GM21737 (cell line): ENCODE results near the gene PRKCH.
A peak's percentile ranks its signal among the peaks of the same experiment; 100 is the strongest.
"Not testable (repeated sequence)": the region's sequence is repeated elsewhere in the genome, so short reads cannot be mapped to it uniquely, and the experiment has no call there.

Experiments used
- ATAC-seq: cut with Tn5 transposase; IDR thresholded peaks from one replicate; pipeline ENCODE4 v1.9.1; 2021; ENCODE audit warnings: mild to moderate bottlenecking, moderate library complexity; ENCODE audit not compliant: unreplicated experiment

PRKCH gene

DNA sequence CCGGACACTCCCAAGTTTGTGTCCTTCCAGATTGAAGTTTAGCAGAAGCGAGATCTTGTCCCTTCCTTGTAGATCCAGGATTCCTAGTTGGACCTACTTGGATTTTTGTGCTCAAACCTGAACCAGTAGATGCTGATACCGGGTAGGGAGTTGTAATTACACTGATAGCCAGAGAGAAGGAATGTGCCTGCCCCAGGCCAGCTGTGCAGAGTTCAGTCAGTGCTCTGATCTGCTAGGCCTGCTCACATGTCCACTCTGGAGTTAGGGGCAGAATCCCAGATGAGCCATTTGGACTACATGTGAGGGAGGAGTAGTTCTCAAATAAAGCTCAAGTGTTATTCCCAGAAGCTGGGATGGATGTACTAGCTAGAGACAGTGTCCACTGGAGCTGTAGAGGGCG lies 65.7 kb downstream of the PRKCH start:
- ATAC-seq = no peak

- ATAC-seq = peak; percentile 50
These were observed 67.0 kb downstream of the PRKCH start for GRCh38 chr14:61388173-61388975.

DNA sequence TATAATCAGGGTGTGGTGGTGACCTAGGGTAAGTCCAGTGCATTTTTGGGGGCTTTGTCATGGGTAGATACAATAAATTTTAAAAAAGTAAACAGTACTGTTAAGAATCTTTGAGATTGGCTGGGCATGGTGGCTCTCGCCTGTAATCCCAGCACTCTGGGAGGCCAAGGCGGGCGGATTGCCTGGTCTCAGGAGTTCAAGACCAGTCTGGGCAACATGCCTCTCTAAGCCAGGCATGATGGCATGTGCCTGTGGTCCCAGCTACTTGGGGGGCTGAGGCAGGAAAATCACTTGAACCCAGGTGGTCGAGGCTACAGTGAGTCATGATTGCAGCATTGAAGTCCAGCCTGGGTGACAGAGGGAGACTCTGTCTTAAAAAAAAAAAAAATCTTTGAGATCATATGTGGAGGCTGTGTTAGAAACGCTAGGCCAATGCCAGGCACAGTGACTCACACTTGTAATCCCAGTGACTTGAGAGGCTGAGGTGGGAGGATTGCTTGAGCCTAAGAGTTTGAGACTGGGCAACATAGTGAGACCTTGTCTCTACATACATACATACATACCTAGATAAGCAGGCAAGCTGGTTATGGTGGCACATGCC lies 67.7 kb downstream of the PRKCH start:
- ATAC-seq = no peak

DNA sequence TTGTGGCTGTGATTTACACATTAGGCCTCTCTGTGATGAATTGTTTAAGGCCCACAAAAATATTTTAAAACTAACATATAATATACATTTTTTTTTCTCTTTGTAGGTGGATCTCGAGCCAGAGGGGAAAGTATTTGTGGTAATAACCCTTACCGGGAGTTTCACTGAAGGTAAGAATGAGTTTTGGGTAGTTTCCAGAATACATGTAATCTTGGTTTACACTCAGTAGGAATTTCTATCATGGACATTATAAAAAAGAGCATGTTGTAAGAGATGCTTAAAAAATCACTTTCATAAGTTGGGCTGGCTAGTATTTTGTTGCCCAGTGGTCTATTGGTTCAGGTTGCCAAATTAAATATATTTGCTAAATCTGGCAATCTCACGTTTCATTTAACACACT lies 69.7 kb downstream of the PRKCH start:
- no peak for ATAC-seq

GRCh38 chr14:61392297-61392696 lies 70.9 kb downstream of the PRKCH start:
- no peak for ATAC-seq

DNA sequence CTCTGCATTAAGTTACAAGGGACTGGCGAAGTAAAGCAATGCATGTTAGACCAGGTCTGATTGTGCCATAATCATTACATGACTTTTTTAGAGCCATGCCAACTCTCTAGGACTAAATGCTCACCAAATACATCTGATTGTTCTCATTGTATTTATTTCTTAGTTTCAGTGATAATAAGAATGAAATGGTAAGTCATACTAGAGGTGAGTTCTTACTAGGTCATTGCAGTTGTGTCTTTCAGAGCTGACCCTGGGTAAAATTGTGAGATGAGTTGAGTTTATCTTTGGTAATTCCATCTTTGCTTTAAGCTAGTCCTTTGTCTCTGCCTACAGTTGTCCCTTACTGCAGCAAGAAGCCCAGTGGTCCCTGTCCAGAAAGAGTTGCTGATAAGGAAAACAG lies 73.2 kb downstream of the PRKCH start:
- no peak for ATAC-seq

GRCh38 chr14:61395115-61395725 lies 73.8 kb downstream of the PRKCH start:
- ATAC-seq = no peak

- no peak for ATAC-seq
These were observed 74.9 kb downstream of the PRKCH start for GRCh38 chr14:61396279-61396678.

DNA sequence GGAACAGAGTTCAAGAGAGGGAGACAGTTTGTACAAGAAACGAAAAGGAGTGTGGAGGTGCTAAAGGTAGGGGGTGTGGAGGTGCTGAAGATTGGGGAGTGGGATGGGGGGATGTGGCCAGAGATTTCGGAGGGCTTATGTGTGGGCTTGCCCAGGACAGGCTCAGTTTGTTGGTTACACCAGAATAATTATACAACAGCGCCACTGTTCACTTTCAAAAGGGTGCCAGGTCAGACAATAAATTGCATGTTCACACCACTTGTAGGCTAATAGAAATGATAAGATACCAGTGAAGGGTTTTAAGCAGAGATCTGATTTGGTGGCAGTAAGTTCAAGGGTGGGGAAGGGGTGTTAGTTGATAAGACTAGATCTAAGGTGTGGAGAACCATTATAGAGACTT lies 75.3 kb downstream of the PRKCH start:
- ATAC-seq = no peak

- ATAC-seq = no peak
These were observed 76.2 kb downstream of the PRKCH start for GRCh38 chr14:61397615-61398014.

DNA sequence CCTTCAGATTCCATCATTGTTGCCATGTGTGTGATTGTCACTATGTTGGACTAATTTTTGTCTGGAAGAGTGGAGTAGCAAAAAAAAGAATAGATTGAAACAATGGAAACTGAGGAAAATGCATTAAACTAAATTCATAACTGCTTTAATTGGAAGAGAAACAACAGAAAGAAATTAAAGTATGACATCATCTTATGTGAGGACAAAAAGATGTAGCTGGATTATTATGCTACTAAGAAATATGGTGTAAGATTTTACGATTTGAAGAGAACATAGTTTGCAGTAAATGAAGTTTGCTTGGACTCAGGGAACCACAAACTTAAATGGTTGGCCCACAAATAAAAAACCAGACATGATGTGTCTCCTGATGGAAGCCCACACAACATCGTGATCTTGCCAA lies 76.8 kb downstream of the PRKCH start:
- ATAC-seq = no peak

DNA sequence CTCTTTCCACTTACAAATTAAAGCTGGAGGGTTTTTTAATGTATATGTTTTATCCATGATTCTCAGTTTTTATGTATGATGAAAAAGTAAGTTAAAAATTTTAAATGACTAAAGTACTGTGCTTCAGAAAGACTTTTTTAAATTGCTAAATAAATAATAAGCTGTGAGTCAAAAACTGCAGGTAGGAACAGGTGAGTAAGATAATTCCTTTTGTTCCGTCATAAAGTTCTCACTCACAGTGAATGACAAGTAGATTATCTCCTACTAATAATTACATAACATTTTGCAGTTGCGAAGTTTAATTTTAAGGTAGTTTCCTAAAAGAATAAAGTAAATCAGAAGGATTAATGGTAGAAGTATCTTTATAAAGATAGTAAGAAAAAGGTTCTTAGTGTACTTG lies 78.0 kb downstream of the PRKCH start:
- no peak for ATAC-seq

DNA sequence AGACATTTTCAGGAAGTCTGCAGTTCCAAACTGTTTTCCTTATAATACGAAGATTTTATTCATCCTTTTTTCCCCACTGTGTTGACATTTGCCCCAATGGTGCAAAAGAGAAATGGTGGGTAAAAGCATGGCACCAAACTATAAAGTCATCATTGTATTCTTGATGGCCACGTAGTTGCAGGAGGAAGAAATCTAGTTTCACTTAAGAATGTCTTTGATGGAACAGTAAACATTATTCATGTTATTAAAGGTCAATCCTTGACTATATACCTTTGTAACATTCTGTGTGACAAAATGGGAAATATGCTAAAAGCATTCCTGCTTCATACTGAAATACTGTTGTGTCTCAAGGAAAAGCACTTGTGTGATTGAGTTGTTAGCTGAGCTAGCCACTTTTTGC lies 80.1 kb downstream of the PRKCH start:
- ATAC-seq = no peak

DNA sequence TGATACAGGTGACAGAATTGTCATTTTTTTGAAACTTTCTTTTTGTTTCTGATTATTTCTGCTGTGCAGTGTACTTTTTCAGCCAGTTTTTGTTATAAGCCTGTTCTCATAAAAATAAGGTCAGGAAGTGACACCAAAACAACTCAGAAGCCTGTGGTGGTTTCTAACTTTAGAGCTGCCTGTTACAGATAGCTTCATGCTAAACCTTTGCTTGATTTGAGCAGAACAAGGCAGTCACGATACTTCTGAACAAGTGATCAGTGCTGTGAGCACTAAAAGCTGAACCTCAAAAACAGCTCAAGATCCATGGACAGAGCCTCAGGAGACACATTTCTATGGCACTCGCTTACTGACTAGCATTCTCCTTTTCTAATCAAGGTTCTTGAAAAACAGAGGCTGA lies 82.0 kb downstream of the PRKCH start:
- no peak for ATAC-seq

GRCh38 chr14:61404637-61405036 lies 83.3 kb downstream of the PRKCH start:
- ATAC-seq = no peak

DNA sequence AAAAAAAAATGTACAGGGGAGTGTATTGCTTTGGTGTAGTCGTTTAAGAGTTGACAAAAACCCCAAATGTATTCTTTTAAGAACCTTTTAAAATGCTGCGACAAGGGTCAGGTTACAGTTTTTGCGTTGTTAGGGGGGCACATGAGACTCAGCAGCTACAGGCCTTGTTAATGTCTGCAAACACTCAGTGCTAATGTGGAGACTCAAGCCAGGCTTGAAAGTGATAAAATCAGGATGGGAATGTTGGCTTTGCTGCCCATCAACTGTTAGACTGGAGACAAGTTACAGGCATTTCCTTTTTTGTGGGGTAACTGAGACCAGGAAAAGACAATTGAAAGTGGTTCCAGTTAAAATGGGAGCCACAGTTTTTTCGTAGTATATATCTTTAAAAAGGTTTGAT lies 84.8 kb downstream of the PRKCH start:
- ATAC-seq = no peak

DNA sequence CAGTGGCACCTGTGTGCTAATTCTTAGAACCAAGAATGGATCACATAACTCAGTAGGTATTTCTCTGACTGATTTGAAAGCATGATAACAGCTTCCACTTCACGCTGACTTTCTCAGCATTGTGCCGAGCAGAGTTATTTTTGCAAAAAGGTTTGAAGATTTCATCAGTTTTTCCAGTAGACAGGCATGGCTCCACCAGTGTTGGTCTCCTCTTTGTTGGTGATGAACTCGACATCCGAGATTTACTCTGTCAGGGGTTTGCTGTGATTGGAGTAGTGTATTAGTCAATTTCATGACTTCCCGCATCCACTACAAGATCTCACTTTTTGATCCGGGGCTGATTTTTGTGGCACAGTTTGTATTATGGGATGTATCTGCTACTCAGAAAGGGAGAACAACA lies 85.3 kb downstream of the PRKCH start:
- no peak for ATAC-seq

DNA sequence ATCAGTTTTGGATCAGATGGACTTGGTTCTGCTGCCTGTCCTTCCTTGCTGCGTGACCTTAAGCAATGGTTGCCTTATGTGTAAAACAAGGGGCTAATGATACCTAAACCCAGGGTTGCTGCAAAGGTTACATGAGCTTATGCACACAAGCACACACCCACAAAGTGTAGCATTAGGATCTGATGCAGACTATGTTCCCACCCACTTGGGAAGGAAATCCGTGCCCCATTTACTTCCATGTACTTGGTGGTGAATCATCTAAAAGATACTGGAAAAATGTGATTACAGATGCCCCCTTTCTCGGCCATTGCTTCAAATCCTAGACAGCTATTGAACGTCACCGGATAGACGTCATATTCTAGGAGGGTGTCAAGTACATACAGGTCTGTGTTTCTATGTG lies 87.1 kb downstream of the PRKCH start:
- no peak for ATAC-seq

- no peak for ATAC-seq
These were observed 88.4 kb downstream of the PRKCH start for GRCh38 chr14:61409782-61410181.

GRCh38 chr14:61415934-61416333 lies 94.6 kb downstream of the PRKCH start:
- ATAC-seq = not testable (repeated sequence)

DNA sequence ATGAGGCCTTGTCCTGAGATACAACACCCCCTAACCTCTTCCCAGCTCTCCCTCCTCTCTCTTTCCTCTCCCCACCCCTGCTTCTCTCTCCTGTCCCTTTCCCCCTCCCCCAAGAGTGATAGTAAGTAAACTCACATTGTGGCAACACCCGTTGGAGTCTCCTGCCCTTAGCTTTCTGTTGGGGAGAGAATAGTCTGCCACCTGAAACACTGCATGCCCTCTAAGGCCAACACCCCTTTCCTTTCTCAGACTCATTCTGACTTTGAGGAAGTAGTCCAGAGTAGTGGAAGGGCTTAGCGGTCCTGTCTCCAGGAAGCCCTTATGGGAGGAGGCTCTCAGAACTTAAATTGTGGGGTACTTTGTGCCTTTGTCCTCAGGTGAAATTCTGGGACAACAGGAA lies 95.2 kb downstream of the PRKCH start:
- no peak for ATAC-seq

- no peak for ATAC-seq
These were observed 95.8 kb downstream of the PRKCH start for GRCh38 chr14:61417141-61417540.
